ENCODE data around the gene SOX11. TPM values are rescaled to one million over a fixed set of nuclear protein-coding genes. Genes with fewer than 3 reads are reported as not detected.
"Not testable (repeated sequence)": the region's sequence is repeated elsewhere in the genome, so short reads cannot be mapped to it uniquely, and the experiment has no call there.

The SOX11 gene
- not detected for total RNA-seq

DNA sequence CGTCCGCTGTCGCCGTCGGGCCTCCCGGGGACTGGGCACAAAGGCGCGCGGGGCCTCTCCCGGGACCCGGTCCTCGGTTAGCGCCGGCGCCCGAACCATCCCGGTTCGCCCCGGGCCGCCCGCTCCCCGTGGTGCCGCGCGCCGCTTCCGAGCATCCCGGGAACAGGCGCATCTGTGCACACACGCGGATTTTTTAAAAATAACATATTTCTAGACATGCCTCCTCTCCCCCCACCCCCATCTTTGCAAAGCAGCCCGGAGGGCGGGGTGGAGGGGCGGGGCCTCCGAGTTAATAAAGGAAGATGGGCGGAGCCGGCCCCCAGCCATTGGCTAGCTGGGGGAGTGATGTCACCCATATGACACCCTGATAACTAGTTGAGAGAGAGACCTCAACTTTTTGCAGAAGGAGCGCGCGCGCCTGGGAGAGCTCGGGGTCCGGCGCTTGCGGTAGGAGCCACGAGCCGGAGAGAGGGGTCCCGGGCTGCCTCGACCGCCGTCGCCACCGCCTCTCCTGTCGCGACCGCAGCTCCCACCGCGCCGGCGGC is at the start of gene SOX11:
SOX11 (plus strand) TSS at position 400 of the 545 bp plus-strand sequence. CDS start 338 bp downstream, outside the sequence.
- DNase-seq (ENCODE audit: low spot score): no peak
- TF ChIP-seq, protein P1, sequence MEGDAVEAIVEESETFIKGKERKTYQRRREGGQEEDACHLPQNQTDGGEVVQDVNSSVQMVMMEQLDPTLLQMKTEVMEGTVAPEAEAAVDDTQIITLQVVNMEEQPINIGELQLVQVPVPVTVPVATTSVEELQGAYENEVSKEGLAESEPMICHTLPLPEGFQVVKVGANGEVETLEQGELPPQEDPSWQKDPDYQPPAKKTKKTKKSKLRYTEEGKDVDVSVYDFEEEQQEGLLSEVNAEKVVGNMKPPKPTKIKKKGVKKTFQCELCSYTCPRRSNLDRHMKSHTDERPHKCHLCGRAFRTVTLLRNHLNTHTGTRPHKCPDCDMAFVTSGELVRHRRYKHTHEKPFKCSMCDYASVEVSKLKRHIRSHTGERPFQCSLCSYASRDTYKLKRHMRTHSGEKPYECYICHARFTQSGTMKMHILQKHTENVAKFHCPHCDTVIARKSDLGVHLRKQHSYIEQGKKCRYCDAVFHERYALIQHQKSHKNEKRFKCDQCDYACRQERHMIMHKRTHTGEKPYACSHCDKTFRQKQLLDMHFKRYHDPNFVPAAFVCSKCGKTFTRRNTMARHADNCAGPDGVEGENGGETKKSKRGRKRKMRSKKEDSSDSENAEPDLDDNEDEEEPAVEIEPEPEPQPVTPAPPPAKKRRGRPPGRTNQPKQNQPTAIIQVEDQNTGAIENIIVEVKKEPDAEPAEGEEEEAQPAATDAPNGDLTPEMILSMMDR (IDR thresholded peaks at IDR 0.05): no peak
- ATAC-seq (ENCODE audit: low FRiP score): no peak

DNA sequence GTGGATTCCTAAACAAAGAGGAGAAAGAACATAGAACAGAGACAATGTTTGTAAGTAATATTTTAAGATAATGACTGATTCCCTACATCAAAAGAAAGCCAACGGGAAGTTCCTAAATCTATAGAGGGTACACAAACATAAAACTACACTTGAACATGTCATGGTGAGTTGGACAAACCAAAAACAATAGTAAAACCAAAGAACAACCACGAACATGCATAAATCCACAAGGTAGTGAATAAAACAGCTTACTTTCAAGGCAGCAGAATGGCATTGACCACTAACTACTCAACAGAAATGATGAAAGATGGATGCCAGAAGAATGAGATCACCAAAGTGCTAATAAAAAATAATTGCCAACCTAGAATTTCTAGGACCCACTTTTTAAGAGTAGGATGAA is 39.5 kb upstream of the SOX11 start:
- not testable (repeated sequence) for DNase-seq (ENCODE audit: low spot score); ATAC-seq (ENCODE audit: low FRiP score)

DNA sequence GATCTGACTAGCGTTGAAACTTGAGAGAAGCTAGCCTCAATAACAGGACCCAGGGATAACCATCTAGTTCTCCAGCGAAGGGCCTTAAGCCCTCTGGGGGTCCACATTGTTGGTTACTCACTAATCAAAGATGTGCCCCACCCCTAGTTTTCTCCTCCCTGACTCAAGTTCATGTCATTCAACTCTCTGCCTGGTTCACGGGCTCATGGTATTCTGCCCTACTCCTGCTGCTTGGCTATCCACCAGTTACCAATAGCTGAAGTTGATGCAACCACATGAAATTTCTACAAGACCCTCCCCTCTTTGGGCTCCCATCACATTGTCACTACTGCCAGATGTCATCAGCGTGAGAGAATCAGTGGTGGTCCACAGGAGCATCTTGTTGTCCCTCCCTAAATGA is 38.4 kb upstream of the SOX11 start:
- DNase-seq (ENCODE audit: low spot score); ATAC-seq (ENCODE audit: low FRiP score): not testable (repeated sequence)

DNA sequence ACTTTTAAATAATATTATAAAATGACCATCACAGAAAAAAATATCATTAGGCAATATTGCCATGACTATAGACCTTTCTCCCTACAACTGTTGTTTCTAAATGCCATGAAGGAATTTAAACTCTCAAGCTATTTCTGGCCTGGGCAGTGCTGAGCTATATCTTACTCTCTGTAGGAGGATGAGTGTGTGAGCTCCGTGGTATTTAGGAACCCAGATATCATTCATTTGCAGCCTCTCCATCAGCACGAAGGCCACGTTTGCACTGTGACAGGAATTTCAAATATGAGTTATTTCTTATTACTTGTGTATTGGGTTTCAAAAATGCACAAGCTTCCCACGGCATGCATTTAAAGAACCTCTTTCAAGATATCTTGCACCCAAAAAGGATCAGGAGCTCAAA is 35.0 kb upstream of the SOX11 start:
- TF ChIP-seq, protein P1 (IDR thresholded peaks at IDR 0.05): no peak
- no peak for ATAC-seq (ENCODE audit: low FRiP score)
- DNase-seq (ENCODE audit: low spot score): no peak

DNA sequence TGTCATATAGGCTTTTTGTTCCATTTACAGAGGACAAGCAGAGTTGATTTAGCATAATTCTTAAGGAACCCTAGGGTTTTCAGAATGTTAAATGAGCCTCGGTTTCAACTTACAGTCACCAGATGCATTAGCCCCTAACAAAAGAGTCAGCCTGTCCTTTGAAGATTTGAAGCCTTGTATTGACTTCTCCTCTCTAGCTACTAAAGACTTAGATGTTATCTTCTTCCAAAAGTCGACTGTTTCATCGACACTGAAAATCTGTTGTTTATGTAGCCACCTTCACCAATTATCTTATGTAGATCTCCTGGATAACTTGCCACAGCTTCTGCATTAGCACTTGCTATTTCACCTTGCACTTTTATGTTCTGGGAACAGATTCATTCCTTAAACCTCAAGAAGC is 31.6 kb upstream of the SOX11 start:
- TF ChIP-seq, protein P1 (IDR thresholded peaks at IDR 0.05): no peak
- ATAC-seq (ENCODE audit: low FRiP score) (no peak), DNase-seq (ENCODE audit: low spot score) (no peak)

DNA sequence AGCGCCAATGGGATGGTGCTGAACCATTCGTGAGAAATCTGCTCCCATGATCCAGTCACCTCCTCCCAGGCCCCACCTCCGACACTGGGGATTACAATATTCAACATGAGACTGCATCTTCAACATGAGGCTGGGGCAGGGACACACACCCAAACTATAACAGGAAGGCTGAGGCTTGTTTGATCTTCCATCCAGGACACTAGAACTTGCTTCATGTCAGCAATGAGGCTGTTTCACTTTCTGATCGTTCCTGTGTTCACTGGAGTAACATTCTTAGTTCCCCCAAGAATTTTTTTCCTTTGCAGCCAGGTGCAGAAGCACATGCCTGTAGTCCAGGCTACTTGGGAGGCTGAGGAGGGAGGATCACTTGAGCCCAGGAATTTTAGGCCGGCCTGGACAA is 30.8 kb upstream of the SOX11 start:
- TF ChIP-seq, protein P1 (IDR thresholded peaks at IDR 0.05): no peak
- no peak for ATAC-seq (ENCODE audit: low FRiP score)
- DNase-seq (ENCODE audit: low spot score): no peak

DNA sequence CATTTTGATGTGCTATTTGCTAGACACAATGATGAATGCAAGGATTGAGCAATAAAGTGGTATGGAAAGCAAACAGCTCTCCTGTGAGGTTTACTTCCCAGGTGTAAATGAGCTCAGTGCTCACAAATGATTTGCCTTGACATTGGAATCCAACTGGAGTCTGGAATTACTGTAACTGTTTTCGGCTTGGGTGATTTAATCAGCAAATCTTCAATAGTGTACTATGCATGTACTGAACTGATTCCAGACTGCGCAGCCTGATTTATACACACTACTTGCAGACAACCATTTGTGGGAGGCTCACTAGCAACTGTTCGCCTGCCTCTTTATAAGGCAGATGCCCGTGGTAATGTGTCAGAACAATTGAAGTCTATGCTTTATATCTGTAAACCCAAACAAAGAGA is 27.9 kb upstream of the SOX11 start:
- DNase-seq (ENCODE audit: low spot score) (no peak), ATAC-seq (ENCODE audit: low FRiP score) (no peak)
- TF ChIP-seq, protein P1 (IDR thresholded peaks at IDR 0.05): no peak

DNA sequence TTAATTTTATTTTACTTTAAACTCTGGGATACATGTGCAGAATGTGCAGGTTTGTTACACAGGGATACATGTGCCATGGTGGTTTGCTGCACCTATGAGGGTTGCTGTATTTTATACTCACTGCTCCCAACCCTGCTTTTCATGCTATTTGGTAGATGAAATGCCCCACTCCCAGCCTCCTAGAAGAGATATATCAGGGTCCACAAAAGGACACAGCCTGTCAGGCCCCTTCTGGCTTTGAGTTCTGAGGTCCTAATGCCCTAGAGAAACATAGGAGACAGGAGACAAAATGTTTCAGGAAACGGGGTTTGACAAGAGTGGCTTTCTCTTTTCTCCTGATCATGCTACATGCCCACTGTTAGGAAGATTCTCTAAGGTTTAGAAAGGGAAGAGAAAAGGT is 27.1 kb upstream of the SOX11 start:
- DNase-seq (ENCODE audit: low spot score): no peak
- TF ChIP-seq, protein P1 (IDR thresholded peaks at IDR 0.05): no peak
- ATAC-seq (ENCODE audit: low FRiP score): no peak
